GM12873 (cell line): ENCODE data around the gene ABTB1.

Experiments
- CTCF ChIP-seq: IDR thresholded peaks from 2 replicates; pipeline ENCODE4 v1.5.1; 2012; ENCODE audit warnings: low read depth, mild to moderate bottlenecking, moderate library complexity, low read length, control low read depth; ENCODE audit not compliant: insufficient read depth; ENCODE audit errors: missing control alignments

Gene ABTB1

DNA sequence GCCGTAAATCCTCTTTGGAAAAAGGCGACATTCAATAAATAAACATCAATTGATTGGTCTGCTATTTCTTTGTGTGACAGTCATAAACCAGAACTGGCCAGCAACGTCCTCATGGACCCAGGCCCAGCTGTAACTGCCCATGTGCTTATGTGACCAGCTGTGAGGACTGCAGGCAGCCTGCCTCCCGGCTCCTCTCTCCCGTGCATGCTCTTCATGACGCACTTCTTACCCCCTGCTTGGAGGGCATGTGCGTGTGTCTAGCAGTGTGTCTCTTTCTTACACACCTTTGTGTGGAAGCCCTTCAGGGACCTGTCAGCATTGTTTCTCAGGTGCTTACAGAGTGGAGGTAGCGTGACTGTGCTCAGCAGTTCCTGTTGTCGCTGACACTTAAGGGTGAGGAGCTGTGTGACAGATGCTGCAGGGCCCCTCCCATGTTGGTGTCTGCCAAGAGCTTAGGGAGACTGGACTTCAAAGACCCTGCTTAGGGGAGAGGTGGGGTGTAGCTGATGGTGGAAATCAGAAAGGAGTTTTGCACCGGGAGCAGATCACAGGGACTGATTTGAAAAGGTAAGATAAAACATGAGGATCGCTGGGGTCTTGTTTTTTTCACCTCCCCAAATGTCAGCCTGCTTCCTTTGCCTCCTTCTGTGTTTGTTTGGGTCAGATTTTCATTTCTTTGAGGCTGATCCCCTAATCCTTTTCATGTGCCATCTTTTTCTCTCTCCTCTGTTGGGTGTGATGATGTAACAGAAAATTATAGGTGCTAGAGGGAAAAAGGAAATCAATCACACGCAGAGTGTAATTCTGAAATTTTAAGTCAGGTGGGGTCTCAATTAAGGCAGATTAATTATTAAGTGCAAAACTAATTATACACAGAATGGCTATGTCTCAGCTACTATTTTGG lies 41.7 kb upstream of the ABTB1 start:
- TF ChIP-seq CTCF = no peak

DNA sequence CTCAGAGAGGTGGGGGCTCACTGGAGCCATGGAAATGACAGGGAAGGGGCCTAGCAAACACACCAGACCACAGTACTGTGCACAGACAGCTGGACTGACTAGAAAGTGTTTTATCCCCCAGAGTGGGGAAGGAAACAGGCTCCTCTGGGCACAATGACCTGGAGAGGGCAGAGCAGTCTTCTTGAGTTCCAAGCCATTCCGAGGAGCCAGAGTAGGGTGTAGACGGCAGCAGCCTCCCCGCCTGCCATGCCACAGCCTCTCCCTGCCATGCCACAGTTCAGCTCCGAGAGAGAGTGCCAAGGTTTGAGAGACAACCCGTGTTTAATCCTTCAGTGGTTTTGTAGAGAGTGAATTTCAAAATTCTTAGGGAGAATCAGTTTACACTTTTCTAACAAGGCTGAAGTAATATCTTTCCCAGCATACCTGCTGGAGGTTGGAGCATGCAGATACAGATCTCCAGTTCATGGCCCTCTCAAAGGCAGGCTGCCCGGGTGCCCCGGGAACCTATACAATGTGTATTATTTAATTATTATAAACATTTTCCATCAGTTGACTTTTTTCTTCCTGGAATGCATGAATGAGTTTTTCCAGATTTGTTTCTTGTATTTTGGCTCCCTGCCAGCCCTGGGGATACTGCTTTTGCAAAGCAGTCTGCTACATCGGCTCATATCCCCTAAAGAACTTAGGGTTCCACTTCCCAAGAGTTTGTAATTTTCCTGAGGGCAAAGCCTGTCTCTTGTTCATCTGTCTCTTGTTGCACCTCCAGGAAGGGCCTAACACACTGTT lies 40.5 kb upstream of the ABTB1 start:
- no peak for TF ChIP-seq CTCF

DNA sequence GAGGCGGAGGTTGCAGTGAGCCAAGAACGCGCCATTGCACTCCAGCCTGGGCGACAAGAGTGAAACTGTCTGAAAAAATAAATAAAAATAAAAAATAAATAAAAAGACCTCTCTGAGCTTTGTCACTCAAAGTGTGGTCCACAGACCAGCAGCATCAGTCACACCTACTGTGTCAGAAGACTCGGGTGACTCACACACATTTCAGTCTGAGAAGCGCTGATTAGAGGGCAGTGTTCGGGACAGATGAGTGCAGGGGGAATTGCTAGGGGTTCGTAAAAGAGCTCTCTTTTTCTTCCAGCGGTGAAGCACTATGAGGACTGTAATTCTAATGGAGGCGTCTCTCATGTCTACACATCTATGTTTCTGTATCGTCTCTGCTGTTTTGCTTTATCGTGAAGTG lies 38.1 kb upstream of the ABTB1 start:
- no peak for TF ChIP-seq CTCF

- peak; percentile 9 for TF ChIP-seq CTCF
These were observed 35.2 kb upstream of the ABTB1 start for GRCh38 chr3:127637546-127637945.

- TF ChIP-seq CTCF = no peak
These were observed 34.8 kb upstream of the ABTB1 start for GRCh38 chr3:127637971-127638370.

DNA sequence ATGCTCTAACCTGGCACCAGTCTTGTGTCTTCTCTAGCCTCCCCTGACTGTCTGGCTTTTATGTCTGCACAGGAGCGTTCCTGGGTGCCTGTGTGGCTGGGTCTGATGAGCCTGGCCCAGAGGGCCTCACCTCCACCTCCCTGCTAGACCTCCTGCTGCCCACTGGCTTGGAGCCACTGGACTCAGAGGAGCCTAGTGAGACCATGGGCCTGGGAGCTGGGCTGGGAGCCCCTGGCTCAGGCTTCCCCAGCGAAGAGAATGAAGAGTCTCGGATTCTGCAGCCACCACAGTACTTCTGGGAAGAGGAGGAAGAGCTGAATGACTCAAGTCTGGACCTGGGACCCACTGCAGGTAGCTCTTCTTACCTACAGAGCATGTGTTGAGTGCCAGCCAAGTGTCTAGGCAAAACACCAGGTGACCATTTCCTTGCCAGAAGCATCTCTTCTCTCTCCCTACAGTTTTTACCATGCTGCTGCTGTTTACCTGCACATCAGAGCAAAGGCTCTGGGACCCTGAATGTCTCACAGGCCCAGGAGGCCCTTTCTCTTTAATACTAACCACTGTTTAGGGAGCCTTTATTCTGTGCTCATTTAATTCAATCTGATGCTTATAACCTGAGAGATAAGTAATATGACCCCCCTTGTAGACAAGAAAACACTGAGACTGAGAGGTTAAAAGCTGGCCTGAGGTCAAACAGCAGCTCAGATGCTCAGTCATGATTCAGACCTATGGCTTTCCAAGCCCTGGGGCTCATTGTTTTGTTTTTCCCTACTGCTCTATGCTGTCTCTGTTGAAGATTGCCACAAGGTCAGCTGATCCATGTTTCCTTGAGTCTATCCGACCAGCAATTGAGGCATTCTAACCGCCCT lies 33.3 kb upstream of the ABTB1 start:
- no peak for TF ChIP-seq CTCF

DNA sequence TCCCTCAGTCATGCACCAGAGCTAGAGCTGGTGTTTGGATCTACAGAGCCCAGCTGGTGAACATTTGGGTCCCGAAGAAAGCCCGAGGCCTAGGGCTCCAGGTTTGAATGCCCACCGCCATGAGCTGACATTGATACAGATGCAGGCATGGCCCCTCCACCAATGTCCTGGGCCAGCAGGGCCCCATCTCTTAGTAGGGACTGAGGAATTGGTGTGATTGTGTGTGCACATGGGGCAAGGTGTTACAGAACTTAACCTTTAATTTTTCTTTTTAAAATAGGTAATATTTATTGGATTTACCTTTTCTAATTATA lies 32.8 kb upstream of the ABTB1 start:
- no peak for TF ChIP-seq CTCF
